ENCODE measurements around the gene STOM. TPM values are rescaled to one million over a fixed set of nuclear protein-coding genes. Genes with fewer than 3 reads are reported as not detected.

STOM gene
- total RNA-seq, 3 donors from 2014 or later (not counting 1 experiment from before 2014, with no cell fraction given), result 185 to 241 (median 189) TPM

- H3K4me1 Mint-ChIP-seq, result peaks cover 70 to 77% of the 10 kb centered on the region in 2 donors
- peak overlapping the region; percentile 93 to 94 for H3K27ac Mint-ChIP-seq
- H3K36me3 Mint-ChIP-seq, result no peaks in the 10 kb centered on the region
- Histone ChIP-seq H3K36me3 (ENCODE audit: control insufficient read depth, insufficient read depth, low read length) (peaks cover 18% of the 10 kb centered on the region), H3K27ac (ENCODE audit: low read length) (peak overlapping the region; percentile 36), H3K4me3 (ENCODE audit: low read length) (no peak overlapping the region), H3K4me1 (ENCODE audit: control insufficient read depth, insufficient read depth, low read length) (peaks cover 24% of the 10 kb centered on the region), H3K27me3 (ENCODE audit: control insufficient read depth, insufficient read depth, low read length) (no peaks in the 10 kb centered on the region), H3K9me3 (ENCODE audit: control insufficient read depth, insufficient read depth, low read length) (no peaks in the 10 kb centered on the region)
- ATAC-seq (no peak), DNase-seq (no peak)
- H3K27me3 Mint-ChIP-seq (ENCODE audit: low read depth in 2 of 2), result no peaks in the 10 kb centered on the region
- H3K4me3 Mint-ChIP-seq, result peak overlapping the region; percentile 29
- TF ChIP-seq, protein P1, sequence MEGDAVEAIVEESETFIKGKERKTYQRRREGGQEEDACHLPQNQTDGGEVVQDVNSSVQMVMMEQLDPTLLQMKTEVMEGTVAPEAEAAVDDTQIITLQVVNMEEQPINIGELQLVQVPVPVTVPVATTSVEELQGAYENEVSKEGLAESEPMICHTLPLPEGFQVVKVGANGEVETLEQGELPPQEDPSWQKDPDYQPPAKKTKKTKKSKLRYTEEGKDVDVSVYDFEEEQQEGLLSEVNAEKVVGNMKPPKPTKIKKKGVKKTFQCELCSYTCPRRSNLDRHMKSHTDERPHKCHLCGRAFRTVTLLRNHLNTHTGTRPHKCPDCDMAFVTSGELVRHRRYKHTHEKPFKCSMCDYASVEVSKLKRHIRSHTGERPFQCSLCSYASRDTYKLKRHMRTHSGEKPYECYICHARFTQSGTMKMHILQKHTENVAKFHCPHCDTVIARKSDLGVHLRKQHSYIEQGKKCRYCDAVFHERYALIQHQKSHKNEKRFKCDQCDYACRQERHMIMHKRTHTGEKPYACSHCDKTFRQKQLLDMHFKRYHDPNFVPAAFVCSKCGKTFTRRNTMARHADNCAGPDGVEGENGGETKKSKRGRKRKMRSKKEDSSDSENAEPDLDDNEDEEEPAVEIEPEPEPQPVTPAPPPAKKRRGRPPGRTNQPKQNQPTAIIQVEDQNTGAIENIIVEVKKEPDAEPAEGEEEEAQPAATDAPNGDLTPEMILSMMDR (IDR thresholded peaks at IDR 0.05), result no peak
- intact Hi-C loops (cut with micrococcal nuclease), result no loop called here
- no peaks in the 10 kb centered on the region for H3K9me3 Mint-ChIP-seq
Measured at GRCh38 chr9:121364886-121365285, 5.2 kb downstream of the STOM start.

DNA sequence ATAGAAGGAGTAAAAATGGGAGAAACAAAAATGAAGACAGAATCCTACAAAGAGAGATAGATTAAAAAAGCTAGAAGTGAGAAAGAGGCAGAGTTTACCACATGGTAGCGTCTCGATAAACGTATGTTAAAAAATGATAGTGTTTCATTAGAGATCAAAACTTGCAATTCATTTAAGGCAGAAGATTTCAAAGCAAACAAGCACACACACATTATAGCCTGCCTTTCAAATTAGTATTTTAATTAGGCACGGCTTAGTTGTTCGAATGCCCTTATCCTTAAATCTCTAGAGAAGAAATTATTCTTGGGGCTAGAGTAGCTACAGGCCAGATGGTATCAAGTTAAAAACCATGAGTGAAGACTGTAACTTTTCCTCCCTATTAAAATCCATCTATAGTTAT lies 6.0 kb downstream of the STOM start:
- peaks cover 21% of the 10 kb centered on the region for H3K4me1 ChIP-seq (ENCODE audit: control insufficient read depth, insufficient read depth, low read length)
- H3K9me3 ChIP-seq (ENCODE audit: control insufficient read depth, insufficient read depth, low read length), result no peaks in the 10 kb centered on the region
- Mint-ChIP-seq H3K27ac (peak overlapping the region; percentile 93 to 94), H3K4me3 (peak overlapping the region; percentile 29), H3K4me1 (peaks cover 78 to 82% of the 10 kb centered on the region in 2 donors), H3K9me3 (no peaks in the 10 kb centered on the region), H3K36me3 (no peaks in the 10 kb centered on the region), H3K27me3 (ENCODE audit: low read depth in 2 of 2) (no peaks in the 10 kb centered on the region)
- intact Hi-C loops (cut with micrococcal nuclease), result no loop called here
- ATAC-seq, result no peak
- H3K27ac ChIP-seq (ENCODE audit: low read length), result no peak overlapping the region
- WGBS (ENCODE audit: insufficient coverage), result 77% methylated on average over 3 of the region's 5 CpGs
- TF ChIP-seq, protein P1 (IDR thresholded peaks at IDR 0.05), result no peak
- no peaks in the 10 kb centered on the region for H3K27me3 ChIP-seq (ENCODE audit: control insufficient read depth, insufficient read depth, low read length)
- no peak overlapping the region for H3K4me3 ChIP-seq (ENCODE audit: low read length)
- H3K36me3 ChIP-seq (ENCODE audit: control insufficient read depth, insufficient read depth, low read length), result peaks cover 18% of the 10 kb centered on the region
- DNase-seq, result no peak

DNA sequence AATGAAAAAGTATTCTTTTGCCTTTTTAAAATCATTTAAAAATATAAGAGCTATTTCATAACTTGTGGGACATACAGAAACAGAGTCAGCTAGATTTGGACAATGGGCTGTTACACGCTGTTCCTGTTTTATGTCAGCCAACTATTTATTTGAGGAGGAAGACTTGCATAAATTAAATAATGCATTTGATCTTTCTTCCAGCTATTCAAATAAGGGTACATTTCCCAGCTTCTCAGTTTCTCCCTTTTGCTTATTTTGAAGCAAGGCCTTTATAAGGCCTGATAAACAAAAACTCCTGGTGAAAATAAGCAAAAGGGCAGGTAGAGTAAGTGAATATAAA lies 6.5 kb downstream of the STOM start:
- Histone ChIP-seq H3K27me3 (ENCODE audit: control insufficient read depth, insufficient read depth, low read length) (no peaks in the 10 kb centered on the region), H3K9me3 (ENCODE audit: control insufficient read depth, insufficient read depth, low read length) (no peaks in the 10 kb centered on the region), H3K36me3 (ENCODE audit: control insufficient read depth, insufficient read depth, low read length) (peaks cover 18% of the 10 kb centered on the region), H3K4me1 (ENCODE audit: control insufficient read depth, insufficient read depth, low read length) (peaks cover 22% of the 10 kb centered on the region), H3K27ac (ENCODE audit: low read length) (no peak overlapping the region), H3K4me3 (ENCODE audit: low read length) (no peak overlapping the region)
- Mint-ChIP-seq H3K4me1 (peaks cover 83 to 87% of the 10 kb centered on the region in 2 donors), H3K27me3 (ENCODE audit: low read depth in 2 of 2) (no peaks in the 10 kb centered on the region), H3K4me3 (peak overlapping the region; percentile 29), H3K36me3 (no peaks in the 10 kb centered on the region), H3K27ac (peak overlapping the region; percentile 93 to 94), H3K9me3 (no peaks in the 10 kb centered on the region)
- TF ChIP-seq, protein P1 (IDR thresholded peaks at IDR 0.05), result no peak
- WGBS (ENCODE audit: insufficient coverage), result 43% methylated on average over 1 of the region's 1 CpG
- no peak for ATAC-seq
- intact Hi-C loops (cut with micrococcal nuclease), result no loop called here
- no peak for DNase-seq

- peaks cover 18% of the 10 kb centered on the region for H3K36me3 ChIP-seq (ENCODE audit: control insufficient read depth, insufficient read depth, low read length)
- Mint-ChIP-seq H3K27me3 (ENCODE audit: low read depth in 2 of 2) (no peaks in the 10 kb centered on the region), H3K4me3 (peak overlapping the region; percentile 56), H3K4me1 (peaks cover 85 to 89% of the 10 kb centered on the region in 2 donors), H3K9me3 (no peaks in the 10 kb centered on the region), H3K27ac (peak overlapping the region; percentile 93 to 94), H3K36me3 (no peaks in the 10 kb centered on the region)
- H3K4me3 ChIP-seq (ENCODE audit: low read length), result no peak overlapping the region
- H3K27ac ChIP-seq (ENCODE audit: low read length), result no peak overlapping the region
- no peaks in the 10 kb centered on the region for H3K27me3 ChIP-seq (ENCODE audit: control insufficient read depth, insufficient read depth, low read length)
- H3K9me3 ChIP-seq (ENCODE audit: control insufficient read depth, insufficient read depth, low read length), result no peaks in the 10 kb centered on the region
- intact Hi-C loops (cut with micrococcal nuclease), result no loop called here
- no peak for ATAC-seq
- no peak for DNase-seq
- 80% methylated on average over 1 of the region's 2 CpGs for WGBS (ENCODE audit: insufficient coverage)
- peaks cover 26% of the 10 kb centered on the region for H3K4me1 ChIP-seq (ENCODE audit: control insufficient read depth, insufficient read depth, low read length)
- TF ChIP-seq, protein P1 (IDR thresholded peaks at IDR 0.05), result no peak
Measured at GRCh38 chr9:121362813-121363621, 7.0 kb downstream of the STOM start.

Measured in natural killer cell (primary cell).